ENCODE results near the gene HOXC12.

The HOXC12 gene

DNA sequence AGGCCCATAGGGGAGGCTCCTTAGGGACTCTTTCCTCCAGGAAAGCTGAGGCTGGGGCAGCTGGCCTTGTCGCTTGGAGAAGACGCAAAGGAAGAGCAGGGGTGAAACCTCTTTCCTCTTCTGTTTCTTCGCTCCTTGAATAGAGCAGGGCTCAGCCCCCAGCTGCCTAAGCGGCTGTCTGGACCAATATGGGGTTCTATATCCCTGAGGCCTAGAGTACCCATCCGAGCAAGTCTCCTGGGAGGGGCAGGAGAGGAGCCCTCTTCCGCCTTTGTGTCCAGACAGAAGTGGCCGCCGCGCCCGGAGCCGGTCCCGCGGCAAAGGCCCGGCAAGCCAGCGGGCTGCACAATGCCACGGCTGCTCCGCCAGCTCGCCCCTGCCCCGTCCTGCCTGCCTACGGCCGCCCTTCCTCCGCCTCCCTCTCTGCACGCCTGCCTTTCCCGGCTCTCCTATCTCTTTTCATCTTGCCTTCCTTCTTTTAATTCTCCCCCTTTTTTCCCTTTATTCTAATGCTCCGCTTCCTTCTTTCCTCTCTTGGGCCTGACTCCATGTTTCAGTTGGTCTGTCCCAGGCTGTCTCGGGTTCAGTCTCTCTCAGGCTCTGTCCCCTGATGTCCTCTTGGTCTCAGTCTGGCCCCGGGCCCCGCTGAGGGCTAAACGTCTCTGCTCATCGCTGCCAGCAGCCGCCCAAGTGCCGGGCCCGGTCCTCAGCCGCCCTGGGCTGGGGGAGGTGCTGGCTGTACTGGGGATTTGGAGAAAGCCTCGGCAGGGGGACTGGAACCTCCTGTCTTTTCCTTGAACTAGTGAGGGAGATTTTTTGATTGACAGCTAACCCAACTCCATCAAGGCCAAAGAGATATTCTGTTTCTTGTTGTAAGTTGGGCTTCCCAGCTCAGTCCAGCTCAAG, 42.8 kb downstream of the HOXC12 start:
- Histone ChIP-seq H3K9me3 (ENCODE audit: control insufficient read depth, insufficient read depth, low read depth, low read length) (no peaks in the 10 kb centered on the region), H3K27ac (ENCODE audit: extremely low read depth, low read depth, low read length) (peak overlapping the region; percentile 98; the same call in 1 of the 2 replicates), H3K36me3 (ENCODE audit: control insufficient read depth in 2 of 2, insufficient read depth in 1 of 2, low read length in 2 of 2) (peaks cover 1% of the 10 kb centered on the region in 2 experiments; a peak in 2 of 3 replicates), H3K4me3 (ENCODE audit: low read depth, low read length) (no peak overlapping the region), H3K4me1 (ENCODE audit: control insufficient read depth, insufficient read depth, low read length) (peaks cover 38% of the 10 kb centered on the region)
- ChIA-PET POLR2A (interaction anchor here (0.8 to 1.4 kb wide), 3 partner anchors 10 to 191 kb away, joined by 3 read pairs; partner anchors contain the start of gene SMUG1), CTCF (interaction anchor here (0.6 to 6.7 kb wide), 9 partner anchors 10 to 251 kb away, joined by 3 to 49 read pairs (median 8); partner anchors contain the start of gene HOXC10)
- no peak for TF ChIP-seq OVOL3 (tag by site-specific recombination; IDR thresholded peaks at IDR 0.05)
- TF ChIP-seq SP2 (tag by site-specific recombination; IDR thresholded peaks at IDR 0.05) = peak; percentile 38
- TF ChIP-seq TRIM28 (IDR thresholded peaks at IDR 0.05; ENCODE audit: borderline replicate concordance, low read length) = no peak
- TF ChIP-seq, protein P1, sequence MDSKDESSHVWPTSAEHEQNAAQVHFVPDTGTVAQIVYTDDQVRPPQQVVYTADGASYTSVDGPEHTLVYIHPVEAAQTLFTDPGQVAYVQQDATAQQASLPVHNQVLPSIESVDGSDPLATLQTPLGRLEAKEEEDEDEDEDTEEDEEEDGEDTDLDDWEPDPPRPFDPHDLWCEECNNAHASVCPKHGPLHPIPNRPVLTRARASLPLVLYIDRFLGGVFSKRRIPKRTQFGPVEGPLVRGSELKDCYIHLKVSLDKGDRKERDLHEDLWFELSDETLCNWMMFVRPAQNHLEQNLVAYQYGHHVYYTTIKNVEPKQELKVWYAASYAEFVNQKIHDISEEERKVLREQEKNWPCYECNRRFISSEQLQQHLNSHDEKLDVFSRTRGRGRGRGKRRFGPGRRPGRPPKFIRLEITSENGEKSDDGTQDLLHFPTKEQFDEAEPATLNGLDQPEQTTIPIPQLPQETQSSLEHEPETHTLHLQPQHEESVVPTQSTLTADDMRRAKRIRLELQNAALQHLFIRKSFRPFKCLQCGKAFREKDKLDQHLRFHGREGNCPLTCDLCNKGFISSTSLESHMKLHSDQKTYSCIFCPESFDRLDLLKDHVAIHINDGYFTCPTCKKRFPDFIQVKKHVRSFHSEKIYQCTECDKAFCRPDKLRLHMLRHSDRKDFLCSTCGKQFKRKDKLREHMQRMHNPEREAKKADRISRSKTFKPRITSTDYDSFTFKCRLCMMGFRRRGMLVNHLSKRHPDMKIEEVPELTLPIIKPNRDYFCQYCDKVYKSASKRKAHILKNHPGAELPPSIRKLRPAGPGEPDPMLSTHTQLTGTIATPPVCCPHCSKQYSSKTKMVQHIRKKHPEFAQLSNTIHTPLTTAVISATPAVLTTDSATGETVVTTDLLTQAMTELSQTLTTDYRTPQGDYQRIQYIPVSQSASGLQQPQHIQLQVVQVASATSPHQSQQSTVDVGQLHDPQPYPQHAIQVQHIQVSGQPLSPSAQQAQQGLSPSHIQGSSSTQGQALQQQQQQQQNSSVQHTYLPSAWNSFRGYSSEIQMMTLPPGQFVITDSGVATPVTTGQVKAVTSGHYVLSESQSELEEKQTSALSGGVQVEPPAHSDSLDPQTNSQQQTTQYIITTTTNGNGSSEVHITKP (tag by site-specific recombination; IDR thresholded peaks at IDR 0.05) = peak; percentile 8
- TF ChIP-seq KLF16 (tag by site-specific recombination; IDR thresholded peaks at IDR 0.05) = 0 out of 2 replicates have a peak, but pooled peaks have one; percentile 35
- TF ChIP-seq ZBTB11 (tag by site-specific recombination; conservative IDR thresholded peaks at IDR 0.05; ENCODE audit: low read depth) = no peak; the same call in 1 of the 2 replicates
- TF ChIP-seq, protein P2, sequence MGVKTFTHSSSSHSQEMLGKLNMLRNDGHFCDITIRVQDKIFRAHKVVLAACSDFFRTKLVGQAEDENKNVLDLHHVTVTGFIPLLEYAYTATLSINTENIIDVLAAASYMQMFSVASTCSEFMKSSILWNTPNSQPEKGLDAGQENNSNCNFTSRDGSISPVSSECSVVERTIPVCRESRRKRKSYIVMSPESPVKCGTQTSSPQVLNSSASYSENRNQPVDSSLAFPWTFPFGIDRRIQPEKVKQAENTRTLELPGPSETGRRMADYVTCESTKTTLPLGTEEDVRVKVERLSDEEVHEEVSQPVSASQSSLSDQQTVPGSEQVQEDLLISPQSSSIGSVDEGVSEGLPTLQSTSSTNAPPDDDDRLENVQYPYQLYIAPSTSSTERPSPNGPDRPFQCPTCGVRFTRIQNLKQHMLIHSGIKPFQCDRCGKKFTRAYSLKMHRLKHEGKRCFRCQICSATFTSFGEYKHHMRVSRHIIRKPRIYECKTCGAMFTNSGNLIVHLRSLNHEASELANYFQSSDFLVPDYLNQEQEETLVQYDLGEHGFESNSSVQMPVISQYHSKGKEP (tag by site-specific recombination; IDR thresholded peaks at IDR 0.05) = no peak
- peak; percentile 46; the same call in 1 of the 2 replicates for TF ChIP-seq ZNF501 (tag by site-specific recombination; IDR thresholded peaks at IDR 0.05)
- TF ChIP-seq ZNF112 (tag by site-specific recombination; IDR thresholded peaks at IDR 0.05) = no peak
- no peak for TF ChIP-seq PBX3 (CRISPR knock-in tag; IDR thresholded peaks at IDR 0.05)
- TF ChIP-seq ZFP69B (tag by site-specific recombination; IDR thresholded peaks at IDR 0.05) = peak; percentile 46
- no peak for TF ChIP-seq ZNF530 (tag by site-specific recombination; IDR thresholded peaks at IDR 0.05; ENCODE audit: low read depth)
- 0 out of 2 replicates have a peak, but pooled peaks have one; percentile 21 for TF ChIP-seq ZNF843 (tag by site-specific recombination; IDR thresholded peaks at IDR 0.05)
- TF ChIP-seq ZEB2 (tag by site-specific recombination; IDR thresholded peaks at IDR 0.05) = no peak
- TF ChIP-seq ZNF558 (tag by site-specific recombination; IDR thresholded peaks at IDR 0.05) = no peak
- peak; percentile 31 for TF ChIP-seq ZIC2 (tag by site-specific recombination; IDR thresholded peaks at IDR 0.05)
- no peak for TF ChIP-seq ZNF146 (tag by site-specific recombination; IDR thresholded peaks at IDR 0.05)
- 0 out of 2 replicates have a peak, but pooled peaks have one; percentile 6 for TF ChIP-seq PRDM1 (tag by site-specific recombination; IDR thresholded peaks at IDR 0.05)
- TF ChIP-seq, protein P3, sequence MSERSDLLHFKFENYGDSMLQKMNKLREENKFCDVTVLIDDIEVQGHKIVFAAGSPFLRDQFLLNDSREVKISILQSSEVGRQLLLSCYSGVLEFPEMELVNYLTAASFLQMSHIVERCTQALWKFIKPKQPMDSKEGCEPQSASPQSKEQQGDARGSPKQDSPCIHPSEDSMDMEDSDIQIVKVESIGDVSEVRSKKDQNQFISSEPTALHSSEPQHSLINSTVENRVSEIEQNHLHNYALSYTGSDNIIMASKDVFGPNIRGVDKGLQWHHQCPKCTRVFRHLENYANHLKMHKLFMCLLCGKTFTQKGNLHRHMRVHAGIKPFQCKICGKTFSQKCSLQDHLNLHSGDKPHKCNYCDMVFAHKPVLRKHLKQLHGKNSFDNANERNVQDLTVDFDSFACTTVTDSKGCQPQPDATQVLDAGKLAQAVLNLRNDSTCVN (tag by site-specific recombination; optimal IDR thresholded peaks at IDR 0.05) = peak; percentile 56
- no peak for TF ChIP-seq ZNF223 (tag by site-specific recombination; IDR thresholded peaks at IDR 0.05)
- no peak for TF ChIP-seq ZNF292 (tag by site-specific recombination; IDR thresholded peaks at IDR 0.05; ENCODE audit: borderline replicate concordance, low read depth)
- no peak for TF ChIP-seq ZNF239 (tag by site-specific recombination; IDR thresholded peaks at IDR 0.05)
- no peak for TF ChIP-seq ZSCAN16 (tag by site-specific recombination; IDR thresholded peaks at IDR 0.05)
- TF ChIP-seq ZNF266 (tag by site-specific recombination; IDR thresholded peaks at IDR 0.05; ENCODE audit: low read depth) = no peak
- 0 out of 2 replicates have a peak, but pooled peaks have one; percentile 9 for TF ChIP-seq ZNF76 (tag by site-specific recombination; IDR thresholded peaks at IDR 0.05; ENCODE audit: borderline replicate concordance, low read depth)
- TF ChIP-seq ZNF571 (tag by site-specific recombination; IDR thresholded peaks at IDR 0.05) = no peak

All from HEK293 (cell line).